Measurements from ENCODE around the gene INTU. TPM values are rescaled to one million over a fixed set of nuclear protein-coding genes. Genes with fewer than 3 reads are reported as not detected.
A peak's percentile ranks its signal among the peaks of the same experiment; 100 is the strongest.
"Not testable (repeated sequence)": the region's sequence is repeated elsewhere in the genome, so short reads cannot be mapped to it uniquely, and the experiment has no call there.

INTU gene
- total RNA-seq, 1 donor = 13.0 TPM

GRCh38 chr4:127642169-127642568 is 9.4 kb downstream of the INTU start:
- no peak for TF ChIP-seq CTCF (IDR thresholded peaks at IDR 0.05; ENCODE audit: insufficient read depth, low read depth, low read length)
- no peak for DNase-seq (ENCODE audit: low read depth)
- no peak overlapping the region for H3K4me3 ChIP-seq (ENCODE audit: low read depth, low read length)

GRCh38 chr4:127643791-127644190 is 11.0 kb downstream of the INTU start:
- H3K4me3 ChIP-seq (ENCODE audit: low read depth, low read length) = no peak overlapping the region
- DNase-seq (ENCODE audit: low read depth) = no peak
- TF ChIP-seq CTCF (IDR thresholded peaks at IDR 0.05; ENCODE audit: insufficient read depth, low read depth, low read length) = no peak

GRCh38 chr4:127648061-127648460 is 15.3 kb downstream of the INTU start:
- TF ChIP-seq CTCF (IDR thresholded peaks at IDR 0.05; ENCODE audit: insufficient read depth, low read depth, low read length) = no peak
- H3K4me3 ChIP-seq (ENCODE audit: low read depth, low read length) = no peak overlapping the region
- DNase-seq (ENCODE audit: low read depth) = peak; percentile 10

- DNase-seq (ENCODE audit: low read depth); H3K4me3 ChIP-seq (ENCODE audit: low read depth, low read length): not testable (repeated sequence)
Observed at GRCh38 chr4:127655590-127655989, 22.8 kb downstream of the INTU start.

GRCh38 chr4:127656047-127656680 is 23.4 kb downstream of the INTU start:
- TF ChIP-seq CTCF (IDR thresholded peaks at IDR 0.05; ENCODE audit: insufficient read depth, low read depth, low read length) = no peak
- DNase-seq (ENCODE audit: low read depth) = no peak
- no peak overlapping the region for H3K4me3 ChIP-seq (ENCODE audit: low read depth, low read length)

- H3K4me3 ChIP-seq (ENCODE audit: low read depth, low read length) = no peak overlapping the region
- DNase-seq (ENCODE audit: low read depth) = no peak
- no peak for TF ChIP-seq CTCF (IDR thresholded peaks at IDR 0.05; ENCODE audit: insufficient read depth, low read depth, low read length)
Observed at GRCh38 chr4:127660284-127660885, 27.6 kb downstream of the INTU start.

GRCh38 chr4:127667116-127667515 is 34.4 kb downstream of the INTU start:
- no peak for TF ChIP-seq CTCF (IDR thresholded peaks at IDR 0.05; ENCODE audit: insufficient read depth, low read depth, low read length)

More at GRCh38 chr4:127667116-127667515, 34.4 kb downstream of the INTU start:
- H3K4me3 ChIP-seq (ENCODE audit: low read depth, low read length) = no peak overlapping the region
- DNase-seq (ENCODE audit: low read depth) = no peak
